CD4-positive, alpha-beta T cell treated with Interleukin-17A for 4 hours (primary cell): ENCODE data around the gene TMBIM4.

Source experiments
- DNase-seq: peaks from one replicate; pipeline ENCODE4 v3.0.0-alpha.2; 2020; ENCODE audit warnings: mixed read lengths

Gene TMBIM4

DNA sequence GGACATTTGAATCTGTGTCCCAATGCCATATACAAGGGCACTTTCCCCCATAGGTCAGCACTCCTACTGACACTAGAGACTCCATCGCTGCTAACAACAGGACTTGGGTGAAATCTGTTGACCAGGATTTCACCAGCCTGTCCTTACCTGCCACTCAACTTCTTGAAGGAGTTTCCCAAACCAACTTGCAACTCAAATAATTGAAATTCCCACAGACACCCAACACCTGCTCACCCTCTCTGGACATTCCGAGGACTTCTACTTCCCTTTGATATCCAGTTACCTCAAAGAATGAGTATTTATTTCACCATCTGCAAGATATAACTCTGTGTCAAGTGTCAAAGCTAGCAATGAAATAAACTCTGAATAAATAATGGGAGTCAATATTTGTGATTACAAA lies 83.8 kb downstream of the TMBIM4 start:
- DNase-seq = no peak
